ENCODE data around the gene KCNH5.

DNA sequence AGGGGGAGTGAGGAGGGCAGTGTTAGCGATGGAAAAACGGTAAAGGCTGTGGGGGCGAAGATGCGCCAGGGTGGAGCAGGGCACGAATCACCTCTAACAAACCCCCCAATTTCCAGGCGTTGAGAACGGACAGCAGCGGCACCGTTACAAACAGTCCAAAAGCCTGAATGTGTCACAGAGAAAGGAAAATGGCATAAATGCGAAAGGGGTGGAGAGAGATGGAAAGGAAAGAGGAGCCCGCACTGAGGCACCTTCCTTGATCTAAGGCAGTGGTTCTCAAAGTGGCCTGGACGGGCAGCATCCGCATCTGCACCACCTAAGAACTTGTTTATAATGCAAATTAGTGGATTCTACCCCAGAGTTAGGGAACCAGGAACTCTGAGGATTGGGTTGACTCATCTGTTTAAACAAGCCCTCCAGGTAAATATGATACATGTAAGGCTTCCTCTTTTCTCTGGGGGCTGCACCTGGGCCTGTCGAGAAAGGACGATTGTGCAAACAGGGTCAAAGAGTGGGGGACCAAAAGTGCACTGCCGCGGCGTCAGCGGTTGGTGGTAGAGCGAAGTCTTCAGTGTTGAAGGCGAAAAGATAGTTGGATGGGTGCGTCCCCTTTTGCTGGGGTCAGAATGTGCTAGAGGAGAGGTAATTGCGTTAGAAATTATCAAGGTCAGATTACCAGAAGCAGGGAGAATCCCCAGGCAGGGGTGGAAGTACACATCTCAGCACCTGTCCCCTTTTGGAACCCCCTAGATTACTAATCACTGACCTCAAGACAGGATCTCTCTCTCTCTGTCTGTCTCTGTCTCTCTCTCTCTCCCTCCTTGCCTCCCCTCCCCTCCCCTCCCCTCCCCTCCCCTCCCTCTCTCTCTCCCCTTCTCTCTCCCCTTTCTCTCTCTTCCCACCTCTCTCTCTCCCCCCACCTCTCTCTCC lies 1.3 kb upstream of the KCNH5 start:
- no peak for TF ChIP-seq RAD21 (IDR thresholded peaks at IDR 0.05; ENCODE audit: low read length)
- TF ChIP-seq RFX5 (IDR thresholded peaks at IDR 0.05; ENCODE audit: low read length) = no peak
- TF ChIP-seq, protein P1, sequence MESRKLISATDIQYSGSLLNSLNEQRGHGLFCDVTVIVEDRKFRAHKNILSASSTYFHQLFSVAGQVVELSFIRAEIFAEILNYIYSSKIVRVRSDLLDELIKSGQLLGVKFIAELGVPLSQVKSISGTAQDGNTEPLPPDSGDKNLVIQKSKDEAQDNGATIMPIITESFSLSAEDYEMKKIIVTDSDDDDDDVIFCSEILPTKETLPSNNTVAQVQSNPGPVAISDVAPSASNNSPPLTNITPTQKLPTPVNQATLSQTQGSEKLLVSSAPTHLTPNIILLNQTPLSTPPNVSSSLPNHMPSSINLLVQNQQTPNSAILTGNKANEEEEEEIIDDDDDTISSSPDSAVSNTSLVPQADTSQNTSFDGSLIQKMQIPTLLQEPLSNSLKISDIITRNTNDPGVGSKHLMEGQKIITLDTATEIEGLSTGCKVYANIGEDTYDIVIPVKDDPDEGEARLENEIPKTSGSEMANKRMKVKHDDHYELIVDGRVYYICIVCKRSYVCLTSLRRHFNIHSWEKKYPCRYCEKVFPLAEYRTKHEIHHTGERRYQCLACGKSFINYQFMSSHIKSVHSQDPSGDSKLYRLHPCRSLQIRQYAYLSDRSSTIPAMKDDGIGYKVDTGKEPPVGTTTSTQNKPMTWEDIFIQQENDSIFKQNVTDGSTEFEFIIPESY (IDR thresholded peaks at IDR 0.05; ENCODE audit: borderline replicate concordance, low read depth) = no peak
- no peak for TF ChIP-seq POLR2AphosphoS5 (IDR thresholded peaks at IDR 0.05; ENCODE audit: low read depth, low read length)
- TF ChIP-seq EP300 (IDR thresholded peaks at IDR 0.05; ENCODE audit: borderline replicate concordance in 1 of 2, low read depth in 1 of 2, low read length in 1 of 2) = no peak
- TF ChIP-seq, protein P2, sequence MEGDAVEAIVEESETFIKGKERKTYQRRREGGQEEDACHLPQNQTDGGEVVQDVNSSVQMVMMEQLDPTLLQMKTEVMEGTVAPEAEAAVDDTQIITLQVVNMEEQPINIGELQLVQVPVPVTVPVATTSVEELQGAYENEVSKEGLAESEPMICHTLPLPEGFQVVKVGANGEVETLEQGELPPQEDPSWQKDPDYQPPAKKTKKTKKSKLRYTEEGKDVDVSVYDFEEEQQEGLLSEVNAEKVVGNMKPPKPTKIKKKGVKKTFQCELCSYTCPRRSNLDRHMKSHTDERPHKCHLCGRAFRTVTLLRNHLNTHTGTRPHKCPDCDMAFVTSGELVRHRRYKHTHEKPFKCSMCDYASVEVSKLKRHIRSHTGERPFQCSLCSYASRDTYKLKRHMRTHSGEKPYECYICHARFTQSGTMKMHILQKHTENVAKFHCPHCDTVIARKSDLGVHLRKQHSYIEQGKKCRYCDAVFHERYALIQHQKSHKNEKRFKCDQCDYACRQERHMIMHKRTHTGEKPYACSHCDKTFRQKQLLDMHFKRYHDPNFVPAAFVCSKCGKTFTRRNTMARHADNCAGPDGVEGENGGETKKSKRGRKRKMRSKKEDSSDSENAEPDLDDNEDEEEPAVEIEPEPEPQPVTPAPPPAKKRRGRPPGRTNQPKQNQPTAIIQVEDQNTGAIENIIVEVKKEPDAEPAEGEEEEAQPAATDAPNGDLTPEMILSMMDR (IDR thresholded peaks at IDR 0.05) = no peak
- TF ChIP-seq SMC3 (IDR thresholded peaks at IDR 0.05; ENCODE audit: low read depth, low read length) = no peak
- TF ChIP-seq YY1 (IDR thresholded peaks at IDR 0.05; ENCODE audit: low read depth) = no peak
- no peak for TF ChIP-seq NRF1 (IDR thresholded peaks at IDR 0.05; ENCODE audit: low read depth, low read length)
- TF ChIP-seq CHD2 (IDR thresholded peaks at IDR 0.05; ENCODE audit: low read length, partially characterized antibody) = no peak

Measured in SK-N-SH (cell line).